Stimulated activated CD4-positive, alpha-beta T cell treated with anti-CD3 and anti-CD28 coated beads, Interleukin-12 subunit alpha, Interleukin-12 subunit beta, amount 100 ng/mL, for 24 hours (primary cell): Measurements from ENCODE around the gene SPPL2B.

Experiments
- DNase-seq, 2 experiments: peaks; one replicate each; pipeline ENCODE4 v3.0.0-alpha.2; 2020; ENCODE audit warnings: low read depth in 2 of 2

SPPL2B gene

DNA sequence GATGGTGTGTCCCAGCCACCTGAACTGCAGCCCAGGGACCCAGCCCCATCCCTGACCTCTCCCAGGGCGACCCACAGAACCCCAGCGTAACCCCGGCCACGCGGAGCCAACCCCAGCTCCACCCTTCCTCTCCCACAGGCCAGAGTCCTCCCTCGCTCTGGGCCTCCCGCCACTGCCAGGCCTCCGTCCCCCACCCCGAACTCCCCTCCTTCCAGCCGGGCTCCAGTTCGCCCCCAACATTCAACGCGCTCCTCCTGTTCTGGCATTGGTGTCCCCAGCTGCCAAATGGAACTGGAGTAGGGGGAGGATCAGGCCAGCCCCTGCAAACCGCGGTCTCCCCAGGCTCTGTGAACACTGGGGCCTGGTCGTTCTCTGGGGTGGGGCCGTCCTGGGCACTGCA is 28.0 kb upstream of the SPPL2B start:
- no peak for DNase-seq

DNA sequence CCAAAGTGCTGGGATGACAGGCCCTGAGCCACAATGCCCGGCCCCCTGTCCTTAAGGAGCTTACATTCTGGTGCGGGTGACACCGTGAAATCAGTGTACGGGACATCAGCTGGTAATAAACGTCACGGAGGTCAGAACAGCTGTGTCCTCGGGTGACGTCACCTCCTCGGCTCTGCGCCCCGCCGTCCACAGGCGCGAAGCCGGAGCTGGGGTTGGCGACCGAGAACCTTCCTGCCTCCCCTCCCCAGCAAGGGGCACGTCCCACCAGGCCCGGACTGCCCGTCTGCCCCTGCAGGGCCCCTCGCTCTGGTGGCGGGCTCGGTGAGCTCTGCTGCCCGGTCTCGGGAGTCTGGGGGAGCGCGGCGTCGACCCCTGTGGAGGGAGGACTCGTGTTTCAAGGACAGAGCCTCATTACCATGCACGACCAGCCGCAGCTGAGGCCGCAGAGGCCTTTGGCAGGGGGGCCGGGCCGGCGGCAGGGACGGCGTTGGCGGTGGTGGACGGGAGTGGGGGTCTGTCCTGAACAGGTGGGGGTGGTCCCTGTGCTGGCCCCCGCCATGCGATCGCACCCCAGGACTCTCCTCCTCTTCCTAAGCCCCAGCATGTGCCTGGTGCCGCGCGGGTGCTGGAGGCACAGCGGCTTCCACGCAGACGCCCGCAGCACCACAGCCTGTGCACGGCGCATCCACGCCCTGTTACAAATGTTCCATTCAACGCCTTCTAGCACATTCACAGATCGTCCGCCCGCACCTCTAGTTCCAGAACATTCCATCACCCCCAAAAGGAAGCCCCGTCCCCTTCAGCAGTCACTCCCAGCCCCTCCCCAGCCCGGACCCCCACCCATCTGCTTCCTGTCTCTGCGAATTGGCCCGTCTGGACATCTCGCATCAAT is 25.9 kb upstream of the SPPL2B start:
- DNase-seq = no peak

- no peak for DNase-seq
These were observed 25.2 kb upstream of the SPPL2B start for GRCh38 chr19:2303211-2303798.

DNA sequence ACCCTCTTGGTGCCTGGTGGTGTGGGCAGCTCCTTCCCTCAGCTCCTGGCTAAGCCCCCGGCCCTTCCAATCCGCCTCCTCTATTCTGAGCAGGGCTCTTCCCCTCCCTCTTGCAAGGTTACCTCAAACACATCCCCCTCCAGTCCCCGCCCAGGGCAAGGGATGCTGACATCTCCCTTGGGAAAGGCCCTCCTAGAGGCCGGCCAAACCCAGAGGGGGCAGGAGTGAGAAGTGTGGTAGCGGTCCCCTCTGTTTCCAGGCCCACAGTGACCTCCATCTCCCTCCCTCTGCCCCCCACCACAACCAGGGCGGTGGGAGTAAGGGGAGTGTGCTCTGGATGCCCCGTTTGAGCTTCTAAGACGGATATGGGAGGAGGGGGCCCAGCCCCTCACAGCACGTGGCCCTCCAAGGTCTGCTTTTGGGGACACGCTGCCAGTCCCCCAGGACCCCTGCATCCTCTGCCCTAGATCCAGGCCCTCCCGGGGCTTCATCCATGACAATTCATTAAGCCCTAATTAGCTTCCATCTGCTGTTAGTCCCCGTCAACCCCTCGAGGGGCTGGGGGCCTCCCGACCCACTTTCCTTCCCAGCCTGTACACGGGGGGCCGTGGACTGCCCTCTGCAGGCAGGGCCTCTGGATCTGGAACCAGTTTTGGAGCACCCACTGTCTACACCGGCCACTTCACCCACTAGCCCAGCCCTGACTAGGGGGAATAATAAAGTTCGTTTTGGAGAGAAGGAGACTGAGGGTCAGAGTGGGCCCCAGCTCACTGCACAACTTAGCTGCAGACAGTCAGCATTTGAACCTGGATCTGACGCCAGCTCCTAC is 22.8 kb upstream of the SPPL2B start:
- DNase-seq = no peak

- no peak for DNase-seq
These were observed 22.1 kb upstream of the SPPL2B start for GRCh38 chr19:2306281-2306806.

DNA sequence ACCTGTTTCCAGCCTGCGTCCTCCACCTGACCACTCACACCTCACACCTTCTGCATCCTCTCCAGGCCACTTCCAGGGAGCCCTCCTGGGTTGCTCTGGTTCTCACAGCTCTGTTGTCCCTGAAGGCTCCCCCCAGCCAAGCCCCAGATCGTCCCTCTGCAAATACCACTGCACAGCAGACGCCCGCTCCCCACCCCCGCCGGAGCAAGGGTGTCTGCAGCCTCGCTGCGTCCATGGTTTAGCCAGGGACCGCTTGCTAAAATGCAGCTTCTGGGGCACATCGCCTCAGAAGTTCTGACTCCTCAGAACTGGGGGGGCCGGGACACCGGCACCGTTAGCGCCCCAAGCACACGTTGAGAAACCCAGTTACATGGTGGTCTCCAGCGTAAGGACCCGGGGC is 21.5 kb upstream of the SPPL2B start:
- no peak for DNase-seq

- no peak for DNase-seq
These were observed 20.9 kb upstream of the SPPL2B start for GRCh38 chr19:2307518-2308012.

GRCh38 chr19:2308114-2308556 is 20.3 kb upstream of the SPPL2B start, which contains the start of gene LINGO3:
Gene LINGO3, minus strand, starts transcription at chr19:2308154. Its CDS starts 16,378 bp downstream, at chr19:2291776.
- no peak for DNase-seq

- no peak for DNase-seq
These were observed 18.6 kb upstream of the SPPL2B start for GRCh38 chr19:2309734-2310362.

DNA sequence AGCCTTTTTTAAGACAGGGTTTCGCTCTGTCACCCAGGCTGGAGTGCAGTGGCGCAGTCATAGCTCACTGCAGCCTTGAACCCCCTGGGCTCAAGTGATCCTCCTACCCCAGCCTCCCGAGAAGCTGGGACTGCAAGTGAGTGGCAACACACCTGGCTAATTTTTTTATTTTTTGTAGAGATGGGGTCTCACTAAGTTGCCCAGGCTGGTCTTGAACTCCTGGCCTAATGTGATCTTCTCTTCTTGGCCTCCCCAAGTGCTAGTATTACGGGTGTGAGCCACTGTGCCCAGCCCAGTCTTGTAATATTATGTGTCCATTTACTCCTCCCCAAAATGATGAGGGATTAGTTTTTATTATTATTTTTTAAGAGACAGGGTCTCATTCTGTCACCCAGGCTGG is 17.4 kb upstream of the SPPL2B start:
- no peak for DNase-seq

DNA sequence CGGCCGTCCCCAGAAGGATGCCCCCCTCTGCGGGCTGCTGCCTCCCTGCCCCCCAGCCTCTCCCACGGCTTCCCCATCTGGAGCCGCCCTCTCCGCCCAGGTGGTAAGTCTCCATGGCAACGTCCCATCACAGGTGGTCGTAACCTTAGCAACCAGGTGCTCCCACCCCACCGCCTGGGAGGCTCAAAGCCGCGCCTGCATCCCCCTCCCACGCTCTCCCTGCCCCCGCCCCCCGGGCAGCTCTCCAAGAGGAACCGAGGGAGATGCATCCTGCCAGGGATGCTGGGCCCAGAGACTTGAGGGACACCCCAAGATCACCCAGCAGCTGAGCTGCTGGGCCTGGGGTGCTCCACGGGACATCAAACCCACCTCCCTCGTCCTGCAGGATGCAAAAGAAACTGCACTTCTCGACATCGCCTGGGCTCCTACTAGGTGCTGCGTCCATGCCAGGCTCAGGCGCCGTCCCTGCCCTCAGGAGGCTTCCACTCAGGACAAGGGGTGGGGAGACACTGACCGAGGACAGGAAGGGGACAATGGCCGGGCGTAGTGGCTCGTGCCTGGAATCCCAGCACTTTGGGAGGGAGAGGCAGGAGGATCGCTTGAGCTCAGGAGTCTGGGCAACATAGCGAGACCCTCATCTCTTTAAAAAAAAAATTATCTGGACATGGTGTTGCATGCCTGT is 15.5 kb upstream of the SPPL2B start:
- DNase-seq = no peak

DNA sequence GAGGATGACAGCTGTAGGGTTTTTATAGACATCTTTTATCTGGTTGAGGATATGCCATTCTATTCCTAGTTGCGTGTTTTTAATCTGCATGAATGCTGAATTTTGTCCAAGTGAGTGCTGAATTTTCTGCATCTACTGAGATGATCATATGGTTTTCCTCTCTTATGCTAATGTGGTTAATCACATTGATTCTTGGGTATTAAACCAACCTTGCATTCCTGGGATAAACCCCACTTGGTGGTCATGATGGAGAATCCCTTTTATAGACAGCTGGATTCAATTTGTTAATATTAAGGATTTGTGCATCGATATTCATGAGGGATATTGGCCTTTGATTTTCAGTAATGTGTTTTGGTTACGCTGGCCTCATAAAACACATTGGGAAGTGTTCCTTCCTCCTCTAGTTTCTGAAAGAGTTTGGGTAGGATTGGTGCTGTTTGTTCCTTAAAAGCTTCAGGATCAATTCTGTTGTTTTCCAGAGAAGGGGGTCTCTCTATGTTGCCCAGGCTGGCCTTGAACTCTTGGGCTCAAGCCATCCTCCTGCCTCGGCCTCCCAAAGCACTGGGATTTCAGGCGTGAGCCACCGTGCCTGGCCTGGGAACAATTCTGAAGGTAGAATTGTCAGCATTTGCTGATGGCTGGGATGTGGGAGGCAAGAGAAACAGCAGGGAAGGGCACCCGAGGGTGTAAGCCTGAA is 13.2 kb upstream of the SPPL2B start:
- no peak for DNase-seq

DNA sequence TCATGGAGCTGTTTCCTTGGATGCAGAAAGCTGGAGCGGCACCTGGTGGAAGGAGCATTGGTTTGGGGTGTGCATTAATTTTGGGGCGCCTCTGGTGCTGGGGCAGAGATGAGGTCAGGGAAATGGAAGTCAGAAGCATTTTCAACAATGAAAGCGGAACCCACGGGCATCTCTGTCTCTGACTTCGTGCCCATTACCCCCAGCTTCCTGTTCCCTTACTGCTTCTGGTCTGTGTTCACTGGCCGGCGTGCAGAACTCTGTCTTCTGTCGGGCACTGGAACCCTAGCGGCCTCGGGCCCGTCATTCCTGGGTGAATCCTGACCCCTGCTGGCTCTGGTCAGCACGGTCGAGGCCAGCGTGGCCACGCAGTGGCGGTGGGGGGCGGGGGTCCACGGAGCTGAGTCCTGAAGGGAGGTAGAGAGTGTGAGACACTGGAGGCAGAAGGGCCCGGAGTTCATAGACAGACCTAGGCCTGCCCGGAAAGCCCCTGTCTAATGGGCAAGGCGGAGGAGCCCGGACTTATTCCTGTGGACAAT is 12.6 kb upstream of the SPPL2B start:
- DNase-seq = no peak

- DNase-seq = no peak
These were observed 11.2 kb upstream of the SPPL2B start for GRCh38 chr19:2317300-2317699.

GRCh38 chr19:2317756-2318155 is 10.7 kb upstream of the SPPL2B start:
- DNase-seq = no peak

DNA sequence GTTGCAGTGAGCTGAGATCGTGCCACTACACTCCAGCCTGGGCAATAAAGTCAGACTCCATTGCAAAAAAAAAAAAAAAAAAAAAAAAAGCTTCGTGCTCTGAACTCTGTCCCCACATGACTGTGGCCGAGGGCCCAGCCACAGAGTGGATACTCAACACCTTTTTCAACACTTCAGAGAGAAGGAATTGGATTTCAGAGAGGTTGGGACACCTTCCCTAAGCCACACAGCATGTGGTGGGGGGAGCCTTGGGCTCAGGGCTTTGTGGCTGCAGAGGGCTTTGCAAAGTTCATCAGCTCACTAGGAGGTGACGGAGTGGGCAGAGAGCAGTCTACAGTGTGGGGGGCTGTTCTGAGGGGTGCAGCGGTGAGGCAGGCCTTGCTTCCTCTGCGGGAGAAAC is 9.6 kb upstream of the SPPL2B start:
- no peak for DNase-seq

GRCh38 chr19:2319551-2319950 is 8.9 kb upstream of the SPPL2B start:
- no peak for DNase-seq

- no peak for DNase-seq
These were observed 8.4 kb upstream of the SPPL2B start for GRCh38 chr19:2320049-2320448.

DNA sequence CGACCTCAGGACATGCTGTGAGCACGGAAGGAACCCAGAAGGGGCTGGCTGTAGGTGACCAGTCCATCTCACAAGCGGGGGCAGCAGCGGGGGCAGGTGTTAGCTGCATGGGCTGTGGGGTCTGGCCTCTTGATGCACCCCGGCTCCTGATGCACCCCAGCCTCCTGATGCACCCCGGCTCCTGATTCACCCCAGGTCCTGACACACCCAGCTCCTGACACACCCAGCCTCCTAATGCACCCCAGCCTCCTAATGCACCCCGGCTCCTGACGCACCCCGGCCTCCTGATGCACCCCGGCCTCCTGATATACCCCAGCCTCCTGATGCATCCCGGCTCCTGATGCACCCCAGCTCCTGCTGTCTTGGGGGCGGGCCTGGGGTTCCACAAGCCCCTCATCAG is 7.5 kb upstream of the SPPL2B start:
- no peak for DNase-seq
